ENCODE measurements around the gene TDRD7. TPM values are rescaled to one million over a fixed set of nuclear protein-coding genes. Genes with fewer than 3 reads are reported as not detected.

Gene TDRD7
- total and polyA plus RNA-seq, 9 of the 15 experiments (the other 6 are each of a cell fraction or from before 2014, with no cell fraction given): 2.2 to 7.7 (median 5.2) TPM

GRCh38 chr9:97406620-97407177 is 5.2 kb upstream of the TDRD7 start (continued):
- TF ChIP-seq DDX20 (tag; IDR thresholded peaks at IDR 0.05; ENCODE audit: low read depth) (no peak), MITF (IDR thresholded peaks at IDR 0.05) (no peak), NCOA6 (IDR thresholded peaks at IDR 0.05) (no peak), ZNF644 (tag; IDR thresholded peaks at IDR 0.05; ENCODE audit: low read depth) (no peak), TCFL5 (CRISPR knock-in tag; conservative IDR thresholded peaks at IDR 0.05) (no peak), MYNN (IDR thresholded peaks at IDR 0.05) (no peak), MYNN (CRISPR knock-in tag; IDR thresholded peaks at IDR 0.05) (no peak)

- H4K20me1 ChIP-seq (replicated peaks; ENCODE audit: control insufficient read depth, insufficient read depth, low read length): no peaks in the 10 kb centered on the region
- H3K4me2 ChIP-seq (ENCODE audit: insufficient read depth, low read length): no peak overlapping the region
- intact Hi-C loops (cut with micrococcal nuclease): no loop called here
- ChIA-PET CTCF (ENCODE audit: low intra/inter-chr PET ratio) (no interaction called here), POLR2A (interaction anchor here (0.6 kb wide), 1 partner anchor 46 kb away, joined by 3 read pairs; no protein-coding TSS in a partner anchor)
- H3K27me3 ChIP-seq (ENCODE audit: control insufficient read depth in 2 of 2, insufficient read depth in 2 of 2, low read length in 2 of 2): no peaks in the 10 kb centered on the region; a peak in 1 of 5 replicates
- H3K27ac ChIP-seq (ENCODE audit: extremely low read depth, low read depth, low read length): no peak overlapping the region
- H2AFZ ChIP-seq (ENCODE audit: low read depth, low read length): no peak overlapping the region
- WGBS (ENCODE audit: insufficient coverage, low coverage, missing lambda C conversion rate): 0% methylated on average over 4 of the region's 4 CpGs
- no peaks in the 10 kb centered on the region for H3K79me2 ChIP-seq (ENCODE audit: control insufficient read depth, insufficient read depth, low read length)
- H3K9ac ChIP-seq (ENCODE audit: insufficient read depth in 1 of 2, low read depth in 2 of 2, low read length in 2 of 2): no peak overlapping the region
- DNase-seq (ENCODE audit: extremely low read depth in 1 of 4, low spot score in 3 of 4) (no peak), ATAC-seq (no peak), FAIRE-seq (no peak)
- no peaks in the 10 kb centered on the region for H3K9me1 ChIP-seq (ENCODE audit: control insufficient read depth, insufficient read depth, low read length)
- no peaks in the 10 kb centered on the region for H3K36me3 ChIP-seq (ENCODE audit: control insufficient read depth, insufficient read depth, low read length)
- in situ Hi-C loops (cut with MboI): no loop called here
- BruUV-seq (replicated peaks): no TSS peak
- H3K4me3 ChIP-seq: no peak overlapping the region
- peaks cover 7% of the 10 kb centered on the region; the same call in 1 of the 2 replicates for H3K9me3 ChIP-seq (replicated peaks; ENCODE audit: control insufficient read depth, insufficient read depth, low read depth, low read length)
- H3K4me1 ChIP-seq (replicated peaks in 1 of 2; ENCODE audit: control insufficient read depth in 2 of 2, insufficient read depth in 2 of 2, low read length in 2 of 2): peaks cover 3 to 12% of the 10 kb centered on the region in 2 experiments; a peak in 3 of 5 replicates
- no peak for TF ChIP-seq ZNF121 (CRISPR knock-in tag; conservative IDR thresholded peaks at IDR 0.05)
- TF ChIP-seq CBX3 (IDR thresholded peaks at IDR 0.05; ENCODE audit: borderline replicate concordance in 1 of 2, low read length in 2 of 2): no peak
- no peak for TF ChIP-seq GATAD2A (IDR thresholded peaks at IDR 0.05)
- TF ChIP-seq ZNF778 (CRISPR knock-in tag; IDR thresholded peaks at IDR 0.05): no peak
- no peak for TF ChIP-seq GTF2E2 (tag; IDR thresholded peaks at IDR 0.05)
- no peak for TF ChIP-seq BACH1 (tag; IDR thresholded peaks at IDR 0.05)
- no peak for TF ChIP-seq KDM5B (IDR thresholded peaks at IDR 0.05; ENCODE audit: insufficient replicate concordance, low read depth, low read length)
- TF ChIP-seq FOXK2 (conservative IDR thresholded peaks at IDR 0.05 in 1 of 2, IDR thresholded peaks at IDR 0.05 in 1 of 2; ENCODE audit: low read depth in 2 of 2): no peak
- TF ChIP-seq FOXP1 (CRISPR knock-in tag; IDR thresholded peaks at IDR 0.05): no peak
- no peak for TF ChIP-seq NR2C1 (IDR thresholded peaks at IDR 0.05)
- TF ChIP-seq NR2C1 (tag; IDR thresholded peaks at IDR 0.05): no peak
- no peak for TF ChIP-seq THAP7 (CRISPR knock-in tag; IDR thresholded peaks at IDR 0.05)
- TF ChIP-seq PHB2 (IDR thresholded peaks at IDR 0.05; ENCODE audit: low read depth): no peak
- TF ChIP-seq RAD51 (IDR thresholded peaks at IDR 0.05; ENCODE audit: borderline replicate concordance, low read depth): no peak
- no peak for TF ChIP-seq SETDB1 (IDR thresholded peaks at IDR 0.05; ENCODE audit: low read length)
- TF ChIP-seq SUPT5H (IDR thresholded peaks at IDR 0.05): no peak
- no peak for TF ChIP-seq HDAC8 (tag; IDR thresholded peaks at IDR 0.05)
- TF ChIP-seq CBFA2T2 (conservative IDR thresholded peaks at IDR 0.05): no peak
These were observed 3.3 kb upstream of the TDRD7 start for GRCh38 chr9:97408562-97408961.

All from K562 (cell line).